Left lung (tissue), 10 donors: ENCODE results near the gene C4orf54. TPM values are rescaled to one million over a fixed set of nuclear protein-coding genes. Genes with fewer than 3 reads are reported as not detected.

ENCODE experiments used
- ATAC-seq: fragments of 200-7000 bp; cut with Tn5 transposase; one replicate; pipeline ENCODE4 v1.9.1; 2020; ENCODE audit warnings: moderate library complexity
- DNase-seq, 4 donors: peaks; one replicate each; pipeline ENCODE4 v3.0.0-alpha.2; 2013 to 2020
- H3K27ac ChIP-seq, 2 donors: fragments of 200-600 bp; sonication (generic) in 1 of 2; one replicate each; pipeline versions ENCODE4 v1.5.0 to v1.8.0; 2020 to 2021
- H3K27me3 ChIP-seq, 2 donors: fragments of 200-600 bp; sonication (generic) in 1 of 2; one replicate each; pipeline versions ENCODE4 v1.5.0 to v1.8.0; 2020 to 2021
- H3K36me3 ChIP-seq, 2 donors: fragments of 200-600 bp; sonication (generic) in 1 of 2; one replicate each; pipeline versions ENCODE4 v1.5.0 to v1.8.0; 2020 to 2021
- H3K4me1 ChIP-seq, 2 donors: fragments of 200-600 bp; one replicate each; pipeline ENCODE4 v1.8.0; 2021
- H3K4me3 ChIP-seq, 2 donors: fragments of 200-600 bp; sonication (generic) in 1 of 2; one replicate each; pipeline versions ENCODE4 v1.5.0 to v1.8.0; 2020 to 2021; ENCODE audit warnings: mild to moderate bottlenecking in 1 of 2
- H3K9me3 ChIP-seq, 2 donors: fragments of 200-600 bp; sonication (generic) in 1 of 2; one replicate each; pipeline versions ENCODE4 v1.5.0 to v1.8.0; 2020 to 2021
- intact Hi-C, 2 donors: fragments of 100-400 bp; cut with DNase I; formaldehyde crosslinking; loops; one replicate each; pipeline versions ENCODE4 v1.11.2 to v1.14.2; 2022
- polyA plus RNA-seq, 6 donors: library from polyadenylated mRNA; unstranded; fragments of 120-200 nt; gene quantifications; one replicate each; pipeline ENCODE4 v1.2.1, GENCODE V29; 2013; ENCODE audit not compliant: insufficient read length in 6 of 6
- total RNA-seq, 2 donors: library from RNA; stranded (reverse); fragmentation: NEBNext Ultra II Directional; extraction: Animal tissue kit (Norgen Biotek cat#: 25700); gene quantifications; one replicate each; pipeline ENCODE4 v1.2.1, GENCODE V29; 2021
- TF ChIP-seq, protein P1 (sequence below), 2 donors: fragments of 200-600 bp; sonication (generic) in 1 of 2; IDR thresholded peaks; one replicate each; pipeline versions ENCODE4 v1.5.0 to v1.8.0; 2021; ENCODE audit warnings: antibody characterized with exemption in 2 of 2
- donor health status: DM: no; HTN: yes; CAD: no.
- donor health status: DM: no; HTN: no; CAD: no.

C4orf54 gene
- total and polyA plus RNA-seq, 8 donors: 0.01 to 0.12 (median 0.05) TPM

DNA sequence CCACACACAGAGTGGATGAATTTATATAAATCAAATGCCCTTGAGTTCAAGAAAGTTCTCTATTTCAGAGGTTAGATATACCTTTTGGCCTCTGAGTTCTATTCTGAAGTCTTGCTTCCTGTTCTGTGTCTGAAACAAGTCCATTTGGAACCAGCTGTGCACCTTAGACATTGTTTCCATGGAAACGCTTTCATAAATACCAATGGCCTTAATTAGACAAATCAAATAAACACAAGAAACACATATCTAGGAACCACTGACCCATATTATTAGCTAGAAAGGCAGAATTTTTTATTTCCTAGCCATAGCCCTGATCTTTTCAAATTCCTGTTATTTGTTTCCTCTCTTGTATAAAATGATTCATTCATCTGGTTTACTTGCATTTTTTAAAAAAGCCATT, 8.4 kb upstream of the C4orf54 start:
- intact Hi-C loops: no loop called here
- Histone ChIP-seq H3K9me3 (peaks cover 0 to 2% of the 10 kb centered on the region in 2 donors), H3K27ac (no peak overlapping the region), H3K4me1 (no peaks in the 10 kb centered on the region), H3K36me3 (no peaks in the 10 kb centered on the region), H3K4me3 (no peak overlapping the region), H3K27me3 (no peaks in the 10 kb centered on the region)
- DNase-seq (no peak), ATAC-seq (no peak)
- TF ChIP-seq, protein P1, sequence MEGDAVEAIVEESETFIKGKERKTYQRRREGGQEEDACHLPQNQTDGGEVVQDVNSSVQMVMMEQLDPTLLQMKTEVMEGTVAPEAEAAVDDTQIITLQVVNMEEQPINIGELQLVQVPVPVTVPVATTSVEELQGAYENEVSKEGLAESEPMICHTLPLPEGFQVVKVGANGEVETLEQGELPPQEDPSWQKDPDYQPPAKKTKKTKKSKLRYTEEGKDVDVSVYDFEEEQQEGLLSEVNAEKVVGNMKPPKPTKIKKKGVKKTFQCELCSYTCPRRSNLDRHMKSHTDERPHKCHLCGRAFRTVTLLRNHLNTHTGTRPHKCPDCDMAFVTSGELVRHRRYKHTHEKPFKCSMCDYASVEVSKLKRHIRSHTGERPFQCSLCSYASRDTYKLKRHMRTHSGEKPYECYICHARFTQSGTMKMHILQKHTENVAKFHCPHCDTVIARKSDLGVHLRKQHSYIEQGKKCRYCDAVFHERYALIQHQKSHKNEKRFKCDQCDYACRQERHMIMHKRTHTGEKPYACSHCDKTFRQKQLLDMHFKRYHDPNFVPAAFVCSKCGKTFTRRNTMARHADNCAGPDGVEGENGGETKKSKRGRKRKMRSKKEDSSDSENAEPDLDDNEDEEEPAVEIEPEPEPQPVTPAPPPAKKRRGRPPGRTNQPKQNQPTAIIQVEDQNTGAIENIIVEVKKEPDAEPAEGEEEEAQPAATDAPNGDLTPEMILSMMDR (IDR thresholded peaks at IDR 0.05): no peak

DNA sequence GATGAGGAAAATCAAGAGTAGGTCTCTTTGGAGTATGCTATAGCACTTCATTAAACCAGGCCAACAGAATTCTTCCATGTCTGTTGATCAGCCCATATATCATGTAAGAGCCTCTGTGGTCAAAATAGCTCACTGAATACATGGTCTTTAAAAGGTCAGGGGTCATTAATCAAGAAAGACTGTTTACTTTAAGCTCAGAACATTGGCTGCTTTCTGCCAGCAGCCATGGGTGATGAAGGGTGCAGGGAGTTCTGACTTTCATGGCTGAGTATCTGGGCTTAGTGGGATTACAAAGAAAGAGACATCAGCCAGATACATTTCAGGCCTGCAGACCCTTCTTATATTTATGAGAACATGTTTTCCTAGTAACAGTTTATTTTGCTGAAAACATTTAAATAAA, 7.1 kb upstream of the C4orf54 start:
- Histone ChIP-seq H3K4me3 (no peak overlapping the region), H3K4me1 (no peaks in the 10 kb centered on the region), H3K9me3 (no peaks in the 10 kb centered on the region), H3K36me3 (no peaks in the 10 kb centered on the region), H3K27ac (no peak overlapping the region), H3K27me3 (no peaks in the 10 kb centered on the region)
- peak in 2 of 4 donors; percentile 51 to 66 for DNase-seq
- ATAC-seq: no peak
- TF ChIP-seq, protein P1 (IDR thresholded peaks at IDR 0.05): no peak
- intact Hi-C loops: no loop called here

DNA sequence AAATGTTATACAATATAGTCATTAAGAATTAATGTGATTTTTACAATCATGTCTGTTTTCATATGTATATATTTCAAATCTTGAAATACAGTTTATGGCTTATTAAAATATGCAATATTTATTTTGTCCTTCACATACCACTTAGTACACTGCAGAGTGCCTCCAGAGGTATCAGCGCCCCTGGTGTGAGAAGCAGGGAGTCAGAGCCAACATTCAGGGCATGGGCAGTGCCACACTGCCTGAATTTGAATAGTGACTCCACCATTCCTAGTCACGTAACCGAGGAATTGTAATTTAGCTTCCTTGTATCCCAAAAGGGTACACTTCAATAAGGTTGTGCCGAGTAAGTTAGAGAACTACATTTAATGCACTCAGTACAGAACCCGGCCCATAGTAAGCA, 4.3 kb upstream of the C4orf54 start:
- no peak for ATAC-seq
- intact Hi-C loops: no loop called here

DNA sequence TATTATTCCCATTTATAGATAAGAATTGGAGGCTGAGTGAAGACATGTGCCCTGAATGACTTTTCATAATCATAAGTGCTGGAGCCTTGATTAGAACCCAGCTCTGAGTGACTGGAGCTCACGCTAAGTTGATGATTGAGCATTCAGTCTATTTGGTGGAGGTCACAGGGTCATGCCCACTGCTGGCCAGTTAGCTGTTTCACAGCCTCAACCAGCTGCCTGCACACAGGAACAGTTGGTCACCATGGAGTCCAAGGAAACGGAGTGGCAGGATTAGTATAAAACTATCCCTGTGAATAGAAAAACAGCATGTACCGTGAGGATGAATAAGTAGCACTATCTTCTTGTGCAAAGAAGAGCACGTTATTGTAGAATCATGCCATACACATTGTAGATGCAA, 1.0 kb upstream of the C4orf54 start:
- DNase-seq (no peak), ATAC-seq (no peak)
- H3K36me3 ChIP-seq: no peaks in the 10 kb centered on the region
- TF ChIP-seq, protein P1 (IDR thresholded peaks at IDR 0.05): no peak
- no peak overlapping the region for H3K27ac ChIP-seq
- intact Hi-C loops: no loop called here
- H3K27me3 ChIP-seq: no peaks in the 10 kb centered on the region
- no peaks in the 10 kb centered on the region for H3K4me1 ChIP-seq
- no peak overlapping the region for H3K4me3 ChIP-seq
- peaks cover 0 to 2% of the 10 kb centered on the region in 2 donors for H3K9me3 ChIP-seq

More for the DNA sequence above, 4.3 kb upstream of the C4orf54 start:
- Histone ChIP-seq H3K4me3 (no peak overlapping the region), H3K27ac (no peak overlapping the region), H3K9me3 (no peaks in the 10 kb centered on the region), H3K4me1 (no peaks in the 10 kb centered on the region), H3K27me3 (no peaks in the 10 kb centered on the region), H3K36me3 (no peaks in the 10 kb centered on the region)
- TF ChIP-seq, protein P1 (IDR thresholded peaks at IDR 0.05): no peak
- no peak for DNase-seq

DNA sequence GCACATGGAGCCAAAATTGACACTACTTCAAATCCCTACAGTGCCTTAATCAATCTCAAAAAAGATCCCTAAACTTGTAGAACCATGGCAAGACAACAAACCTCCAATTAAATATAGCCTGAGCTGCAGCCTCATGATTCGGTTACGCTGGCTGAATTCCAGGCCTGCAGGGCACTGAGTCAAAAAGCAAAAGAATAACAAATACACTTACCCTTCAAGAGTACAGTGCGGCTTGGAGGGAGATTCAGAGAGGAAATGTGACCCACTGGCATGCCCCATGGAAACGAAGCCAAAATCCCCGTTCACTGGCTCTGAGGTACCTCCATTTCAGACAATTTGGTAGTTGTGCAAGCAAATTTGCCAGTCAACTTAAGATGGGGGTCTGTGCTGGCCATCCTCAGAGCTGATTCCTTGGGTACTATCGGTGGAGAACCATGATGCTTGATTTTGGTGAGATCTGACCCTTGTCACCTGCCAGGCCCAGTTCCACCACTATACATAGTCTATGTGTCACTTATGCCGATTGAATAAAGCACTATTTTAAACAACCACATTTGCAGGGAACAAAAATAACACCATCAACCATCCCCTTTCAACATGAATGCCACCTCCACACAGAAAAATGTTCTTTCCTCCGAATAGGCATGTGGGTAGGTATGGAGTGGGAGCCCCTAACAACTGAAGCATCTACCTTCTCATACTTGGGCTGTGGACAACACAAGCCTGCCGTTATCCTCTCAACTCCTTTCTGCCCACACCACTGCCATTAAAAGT, 2.1 kb downstream of the C4orf54 start:
- TF ChIP-seq, protein P1 (IDR thresholded peaks at IDR 0.05): no peak
- Histone ChIP-seq H3K27ac (no peak overlapping the region), H3K36me3 (no peaks in the 10 kb centered on the region), H3K4me1 (no peaks in the 10 kb centered on the region), H3K9me3 (peaks cover 0 to 7% of the 10 kb centered on the region in 2 donors), H3K27me3 (no peaks in the 10 kb centered on the region), H3K4me3 (no peak overlapping the region)
- DNase-seq (peak in 2 of 4 donors; percentile 36 to 43), ATAC-seq (peak; percentile 67)
- intact Hi-C loops: no loop called here
